Measurements from ENCODE around the gene HSPA1A.
"Not testable (repeated sequence)": the region's sequence is repeated elsewhere in the genome, so short reads cannot be mapped to it uniquely, and the experiment has no call there.

The HSPA1A gene

GRCh38 chr6:31839779-31840126 is 24.4 kb downstream of the HSPA1A start:
- H3K27ac Mint-ChIP-seq = peak overlapping the region in 1 of 2 donors; percentile 35
- not testable (repeated sequence) for H3K4me3 Mint-ChIP-seq; ATAC-seq (replicated peaks); H3K27me3 Mint-ChIP-seq; H3K9me3 Mint-ChIP-seq; DNase-seq
- peaks cover 24 to 27% of the 10 kb centered on the region in 2 donors for H3K4me1 Mint-ChIP-seq (ENCODE audit: low read depth in 2 of 2)
- peaks cover 76% of the 10 kb centered on the region for H3K36me3 Mint-ChIP-seq (ENCODE audit: insufficient read depth)

GRCh38 chr6:31842053-31842452 is 26.7 kb downstream of the HSPA1A start:
- no peak overlapping the region for H3K4me3 Mint-ChIP-seq
- DNase-seq (no peak), ATAC-seq (replicated peaks) (no peak)
- peaks cover 60% of the 10 kb centered on the region for H3K36me3 Mint-ChIP-seq (ENCODE audit: insufficient read depth)
- peak overlapping the region; percentile 51 to 81 for H3K27ac Mint-ChIP-seq
- H3K4me1 Mint-ChIP-seq (ENCODE audit: low read depth in 2 of 2) = peaks cover 6 to 7% of the 10 kb centered on the region in 2 donors
- H3K27me3 Mint-ChIP-seq = no peaks in the 10 kb centered on the region
- no peaks in the 10 kb centered on the region for H3K9me3 Mint-ChIP-seq

GRCh38 chr6:31844507-31844906 is 29.2 kb downstream of the HSPA1A start:
- H3K36me3 Mint-ChIP-seq (ENCODE audit: insufficient read depth) = peaks cover 35% of the 10 kb centered on the region
- no peaks in the 10 kb centered on the region for H3K9me3 Mint-ChIP-seq
- no peaks in the 10 kb centered on the region for H3K27me3 Mint-ChIP-seq
- H3K27ac Mint-ChIP-seq = no peak overlapping the region
- DNase-seq = no peak
- H3K4me3 Mint-ChIP-seq = no peak overlapping the region
- no peaks in the 10 kb centered on the region for H3K4me1 Mint-ChIP-seq (ENCODE audit: low read depth in 2 of 2)
- ATAC-seq (replicated peaks) = no peak

- Mint-ChIP-seq H3K27me3 (no peaks in the 10 kb centered on the region), H3K9me3 (no peaks in the 10 kb centered on the region), H3K36me3 (ENCODE audit: insufficient read depth) (peaks cover 10% of the 10 kb centered on the region), H3K4me3 (no peak overlapping the region), H3K27ac (peak overlapping the region in 1 of 2 donors; percentile 55), H3K4me1 (ENCODE audit: low read depth in 2 of 2) (no peaks in the 10 kb centered on the region)
- DNase-seq (no peak), ATAC-seq (replicated peaks) (no peak)
Measured at GRCh38 chr6:31847276-31847978, 32.1 kb downstream of the HSPA1A start.

GRCh38 chr6:31850765-31851484 is 35.6 kb downstream of the HSPA1A start:
- Mint-ChIP-seq H3K36me3 (ENCODE audit: insufficient read depth) (peaks cover 2% of the 10 kb centered on the region), H3K4me3 (no peak overlapping the region), H3K4me1 (ENCODE audit: low read depth in 2 of 2) (no peaks in the 10 kb centered on the region), H3K9me3 (no peaks in the 10 kb centered on the region), H3K27ac (no peak overlapping the region), H3K27me3 (no peaks in the 10 kb centered on the region)
- no peak for ATAC-seq (replicated peaks)
- no peak for DNase-seq

DNA sequence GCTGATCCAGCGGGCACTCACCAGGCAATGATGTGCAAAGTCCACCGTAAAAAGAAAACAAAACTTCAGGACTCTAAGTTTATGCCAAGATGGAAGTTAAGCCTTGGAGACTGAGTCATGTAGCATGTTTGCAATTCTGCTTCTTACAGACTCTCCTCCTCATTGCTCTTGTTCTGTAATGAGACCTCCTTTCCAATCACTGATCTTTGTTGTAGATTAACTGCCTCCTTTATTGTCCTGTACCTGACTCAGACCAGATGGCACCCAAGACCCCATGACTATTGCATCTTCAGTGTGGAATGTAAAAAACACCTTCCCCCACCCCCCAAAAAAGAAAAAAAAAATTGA is 36.1 kb downstream of the HSPA1A start:
- no peaks in the 10 kb centered on the region for H3K27me3 Mint-ChIP-seq
- H3K36me3 Mint-ChIP-seq (ENCODE audit: insufficient read depth) = peaks cover 2% of the 10 kb centered on the region
- no peak for ATAC-seq (replicated peaks)
- H3K4me3 Mint-ChIP-seq = no peak overlapping the region
- no peak overlapping the region for H3K27ac Mint-ChIP-seq
- H3K4me1 Mint-ChIP-seq (ENCODE audit: low read depth in 2 of 2) = no peaks in the 10 kb centered on the region
- no peaks in the 10 kb centered on the region for H3K9me3 Mint-ChIP-seq
- no peak for DNase-seq

GRCh38 chr6:31851980-31852718 is 36.8 kb downstream of the HSPA1A start:
- H3K27ac Mint-ChIP-seq; H3K4me1 Mint-ChIP-seq (ENCODE audit: low read depth in 2 of 2); H3K4me3 Mint-ChIP-seq; ATAC-seq (replicated peaks); DNase-seq; H3K9me3 Mint-ChIP-seq; H3K36me3 Mint-ChIP-seq (ENCODE audit: insufficient read depth); H3K27me3 Mint-ChIP-seq: not testable (repeated sequence)

- not testable (repeated sequence) for ATAC-seq (replicated peaks); DNase-seq; H3K27ac Mint-ChIP-seq; H3K9me3 Mint-ChIP-seq; H3K4me3 Mint-ChIP-seq; H3K27me3 Mint-ChIP-seq
- Mint-ChIP-seq H3K4me1 (ENCODE audit: low read depth in 2 of 2) (peaks cover 14 to 16% of the 10 kb centered on the region in 2 donors), H3K36me3 (ENCODE audit: insufficient read depth) (peaks cover 48% of the 10 kb centered on the region)
Measured at GRCh38 chr6:31857774-31858173, 42.4 kb downstream of the HSPA1A start.

GRCh38 chr6:31858707-31859106 is 43.4 kb downstream of the HSPA1A start:
- ATAC-seq (replicated peaks) (no peak), DNase-seq (no peak)
- Mint-ChIP-seq H3K27ac (no peak overlapping the region), H3K4me3 (no peak overlapping the region), H3K4me1 (ENCODE audit: low read depth in 2 of 2) (peaks cover 18 to 21% of the 10 kb centered on the region in 2 donors), H3K27me3 (no peaks in the 10 kb centered on the region), H3K36me3 (ENCODE audit: insufficient read depth) (peaks cover 57% of the 10 kb centered on the region), H3K9me3 (no peaks in the 10 kb centered on the region)

DNA sequence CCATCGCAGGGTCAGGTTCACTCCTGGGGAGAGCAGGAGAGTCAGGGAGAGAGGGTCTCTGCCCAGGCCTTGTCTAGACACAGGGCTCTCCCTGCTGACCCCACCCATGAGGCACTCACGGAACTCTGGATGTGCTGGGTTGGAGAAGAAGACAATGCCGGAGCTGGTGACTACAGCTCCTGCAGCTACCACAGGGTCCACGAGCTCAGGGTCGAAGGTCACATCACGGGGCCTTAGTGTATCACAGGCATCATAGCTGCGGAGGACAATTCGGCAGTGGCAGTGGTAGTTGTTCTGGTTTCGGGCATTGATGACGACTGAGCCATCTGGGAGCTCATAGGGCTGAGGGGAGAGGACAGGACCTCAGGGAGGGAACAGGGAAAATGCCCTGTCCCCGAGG is 44.6 kb downstream of the HSPA1A start:
- Mint-ChIP-seq H3K4me1 (ENCODE audit: low read depth in 2 of 2) (peaks cover 26 to 27% of the 10 kb centered on the region in 2 donors), H3K27ac (peak overlapping the region; percentile 18 to 61), H3K9me3 (no peaks in the 10 kb centered on the region), H3K27me3 (no peaks in the 10 kb centered on the region), H3K4me3 (no peak overlapping the region), H3K36me3 (ENCODE audit: insufficient read depth) (peaks cover 63% of the 10 kb centered on the region)
- DNase-seq (no peak), ATAC-seq (replicated peaks) (no peak)

GRCh38 chr6:31860349-31860748 is 45.0 kb downstream of the HSPA1A start:
- H3K36me3 Mint-ChIP-seq (ENCODE audit: insufficient read depth) = peaks cover 63% of the 10 kb centered on the region
- peak overlapping the region; percentile 18 to 61 for H3K27ac Mint-ChIP-seq
- H3K4me3 Mint-ChIP-seq = no peak overlapping the region
- H3K4me1 Mint-ChIP-seq (ENCODE audit: low read depth in 2 of 2) = peaks cover 26 to 27% of the 10 kb centered on the region in 2 donors
- H3K27me3 Mint-ChIP-seq = no peaks in the 10 kb centered on the region
- ATAC-seq (replicated peaks) (no peak), DNase-seq (no peak)
- H3K9me3 Mint-ChIP-seq = no peaks in the 10 kb centered on the region

DNA sequence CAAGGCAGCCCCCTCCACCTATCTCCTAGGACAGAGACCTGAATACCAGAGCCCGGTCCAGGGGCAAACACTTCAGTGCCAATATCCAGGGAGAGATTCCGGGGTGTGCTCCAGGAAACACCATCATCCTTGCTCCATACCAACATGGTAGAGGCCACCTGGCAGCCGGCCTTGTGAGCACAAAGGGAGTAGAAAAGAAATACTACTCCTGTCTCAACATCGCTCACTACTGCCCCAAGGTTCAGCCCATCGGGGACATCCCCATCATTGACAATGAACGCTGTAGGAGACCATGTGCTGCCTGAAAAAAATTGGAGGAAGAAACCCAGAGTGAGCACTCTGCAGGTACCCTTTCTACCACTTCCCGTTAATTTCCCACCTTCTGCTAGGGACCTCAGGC is 45.8 kb downstream of the HSPA1A start:
- no peak for ATAC-seq (replicated peaks)
- peak overlapping the region; percentile 88 to 96 for H3K4me3 Mint-ChIP-seq
- H3K4me1 Mint-ChIP-seq (ENCODE audit: low read depth in 2 of 2) = peaks cover 26 to 27% of the 10 kb centered on the region in 2 donors
- H3K27ac Mint-ChIP-seq = peak overlapping the region; percentile 95 to 97
- H3K36me3 Mint-ChIP-seq (ENCODE audit: insufficient read depth) = peaks cover 60% of the 10 kb centered on the region
- no peak for DNase-seq
- H3K9me3 Mint-ChIP-seq = no peaks in the 10 kb centered on the region
- H3K27me3 Mint-ChIP-seq = no peaks in the 10 kb centered on the region

DNA sequence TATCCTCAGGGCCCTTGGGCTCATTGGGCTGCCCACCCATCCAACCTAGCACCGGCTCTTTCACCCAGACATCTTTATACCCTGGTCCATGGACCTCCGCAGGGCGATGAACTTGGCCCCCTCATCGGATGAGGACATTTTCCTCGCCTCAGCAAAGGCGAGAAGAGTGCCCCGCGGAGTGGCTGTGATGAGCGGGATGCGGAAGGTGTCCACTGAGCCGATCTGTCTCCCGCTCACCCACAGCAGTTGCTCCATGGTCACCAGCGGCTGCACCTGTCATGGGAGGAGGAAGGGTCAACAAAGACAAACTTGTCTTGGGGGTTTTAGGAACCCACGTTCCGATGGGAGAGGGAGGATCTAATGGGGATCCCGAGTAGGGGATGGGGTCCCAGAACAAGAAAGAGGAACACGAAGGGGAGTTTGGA is 46.6 kb downstream of the HSPA1A start:
- no peaks in the 10 kb centered on the region for H3K9me3 Mint-ChIP-seq
- H3K4me3 Mint-ChIP-seq = peak overlapping the region; percentile 88 to 96
- peaks cover 26 to 27% of the 10 kb centered on the region in 2 donors for H3K4me1 Mint-ChIP-seq (ENCODE audit: low read depth in 2 of 2)
- peaks cover 56% of the 10 kb centered on the region for H3K36me3 Mint-ChIP-seq (ENCODE audit: insufficient read depth)
- ATAC-seq (replicated peaks) = no peak
- no peak for DNase-seq
- H3K27me3 Mint-ChIP-seq = no peaks in the 10 kb centered on the region
- peak overlapping the region; percentile 95 to 97 for H3K27ac Mint-ChIP-seq

Data from effector memory CD8-positive, alpha-beta T cell (primary cell).